NCI-H446 treated with DMSO at 0.1 percent for 48 hours (cell line): ENCODE data around the gene FEZF2.
A peak's percentile ranks its signal among the peaks of the same experiment; 100 is the strongest.

ENCODE experiments used
- DNase-seq: peaks from one replicate; lab custom pipeline; 2025; lab: John Stamatoyannopoulos, UW

The FEZF2 gene

DNA sequence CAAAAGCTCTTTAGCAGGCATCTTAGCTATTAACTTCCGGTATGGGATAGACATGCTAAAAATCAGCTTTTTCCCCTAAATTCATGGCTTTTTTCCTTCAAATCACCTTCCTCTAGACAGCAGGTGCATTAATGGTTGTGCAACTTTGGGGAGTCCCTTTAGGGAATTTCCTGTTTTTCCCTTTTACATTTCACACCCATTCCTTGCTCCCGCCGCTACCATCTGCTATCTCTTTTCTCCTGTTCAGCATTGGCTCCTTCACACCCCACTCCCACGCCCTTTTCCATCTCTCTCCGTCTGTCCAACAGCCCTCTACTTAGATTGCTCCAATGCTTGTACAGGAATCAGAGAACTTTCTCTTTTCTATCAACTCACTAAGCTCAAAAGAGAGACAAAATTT, 43.4 kb downstream of the FEZF2 start:
- peak; percentile 16 for DNase-seq

DNA sequence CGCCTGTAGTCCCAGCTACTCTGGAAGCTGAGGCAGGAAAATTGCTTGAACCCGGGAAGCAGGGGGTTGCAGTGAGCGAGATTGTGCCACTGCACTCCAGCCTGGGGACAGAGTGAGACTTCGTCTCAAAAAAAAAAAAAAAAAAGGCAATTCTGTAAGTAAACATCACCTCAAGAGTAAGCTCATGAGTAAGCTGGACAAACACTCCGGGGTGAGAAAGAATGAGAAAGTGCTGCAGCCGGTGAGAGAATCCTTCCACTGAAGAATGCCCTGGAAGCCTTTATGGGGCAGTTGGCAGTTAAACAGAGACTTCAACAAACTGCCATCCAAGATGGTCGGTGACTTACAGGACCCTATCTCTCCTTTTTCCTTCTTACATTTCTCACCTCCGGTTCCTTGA, 47.5 kb downstream of the FEZF2 start:
- no peak for DNase-seq

DNA sequence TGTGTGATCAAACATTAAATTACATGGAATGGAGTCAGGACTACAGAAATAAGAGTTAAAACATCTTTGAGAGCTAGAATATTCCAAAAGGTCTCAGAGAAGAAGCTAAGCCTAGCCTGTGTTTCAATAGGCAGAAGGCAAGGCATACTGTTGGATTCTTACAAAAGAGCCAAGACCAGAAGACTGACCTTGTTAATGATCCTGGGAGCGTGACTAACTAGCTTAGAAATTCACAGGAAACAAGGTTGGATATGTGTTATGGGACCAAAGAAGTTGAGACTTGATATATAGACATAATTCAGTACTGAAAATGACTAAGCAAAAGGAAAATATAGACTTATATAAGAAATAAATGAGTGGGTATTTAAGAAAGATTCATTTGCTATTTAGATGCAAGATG, 50.1 kb downstream of the FEZF2 start:
- no peak for DNase-seq
